NCI-H446 treated with DMSO at 0.1 percent for 48 hours (cell line): ENCODE measurements around the gene P2RX2.

Experiments
- DNase-seq: peaks from one replicate; lab custom pipeline; 2025; lab: John Stamatoyannopoulos, UW

P2RX2 gene

DNA sequence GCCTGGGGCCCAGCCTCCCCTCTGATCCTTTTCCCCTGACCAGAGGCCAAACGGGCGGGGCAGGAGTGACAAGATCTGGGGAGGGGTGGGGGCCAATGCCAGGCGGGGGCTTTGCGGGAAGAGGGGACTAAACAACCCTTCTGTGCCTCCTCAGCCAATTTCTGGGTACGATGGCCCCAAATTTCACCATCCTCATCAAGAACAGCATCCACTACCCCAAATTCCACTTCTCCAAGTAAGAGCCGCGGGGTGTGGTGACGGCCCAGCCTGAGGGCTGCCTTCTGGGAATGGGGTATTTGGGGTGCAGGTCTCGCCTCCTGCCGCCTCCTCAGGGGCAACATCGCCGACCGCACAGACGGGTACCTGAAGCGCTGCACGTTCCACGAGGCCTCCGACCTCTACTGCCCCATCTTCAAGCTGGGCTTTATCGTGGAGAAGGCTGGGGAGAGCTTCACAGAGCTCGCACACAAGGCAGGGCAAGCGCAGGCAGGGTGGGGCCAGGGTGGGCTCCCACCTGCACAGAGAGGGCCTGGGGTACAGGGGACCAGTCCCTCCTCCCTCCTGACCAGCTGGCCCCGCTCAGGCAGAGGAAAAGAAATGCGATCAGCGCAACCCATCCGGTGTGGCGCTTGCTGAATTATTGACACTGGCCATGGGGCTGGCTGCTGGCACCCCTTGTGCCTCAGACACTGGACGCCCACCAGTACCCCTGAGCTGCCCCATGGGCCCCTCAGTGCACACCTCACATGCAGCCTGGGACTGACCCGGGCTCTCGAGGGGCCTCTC is 1.7 kb downstream of the P2RX2 start:
- no peak for DNase-seq

DNA sequence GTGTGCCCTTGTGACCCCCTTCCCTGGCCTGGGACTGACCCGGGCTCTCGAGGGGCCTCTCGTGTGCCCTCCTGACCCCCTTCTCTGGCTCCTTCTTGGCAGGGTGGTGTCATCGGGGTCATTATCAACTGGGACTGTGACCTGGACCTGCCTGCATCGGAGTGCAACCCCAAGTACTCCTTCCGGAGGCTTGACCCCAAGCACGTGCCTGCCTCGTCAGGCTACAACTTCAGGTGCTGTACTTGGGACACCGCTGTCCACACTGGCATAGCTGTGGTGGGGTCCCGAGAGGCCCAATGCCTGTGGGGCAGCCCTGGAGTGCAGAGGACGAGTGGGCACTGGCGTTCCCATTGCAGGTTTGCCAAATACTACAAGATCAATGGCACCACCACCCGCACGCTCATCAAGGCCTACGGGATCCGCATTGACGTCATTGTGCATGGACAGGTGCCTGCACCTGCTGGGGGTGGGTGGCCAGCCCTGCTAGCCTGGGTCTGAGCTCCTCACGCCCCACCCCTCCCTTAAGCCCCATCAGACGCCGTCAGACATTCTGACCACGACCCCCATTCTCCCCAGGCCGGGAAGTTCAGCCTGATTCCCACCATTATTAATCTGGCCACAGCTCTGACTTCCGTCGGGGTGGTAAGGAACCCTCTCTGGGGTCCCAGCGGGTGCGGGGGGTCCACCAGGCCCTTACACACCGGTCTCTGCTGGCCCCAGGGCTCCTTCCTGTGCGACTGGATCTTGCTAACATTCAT is 2.5 kb downstream of the P2RX2 start:
- no peak for DNase-seq

DNA sequence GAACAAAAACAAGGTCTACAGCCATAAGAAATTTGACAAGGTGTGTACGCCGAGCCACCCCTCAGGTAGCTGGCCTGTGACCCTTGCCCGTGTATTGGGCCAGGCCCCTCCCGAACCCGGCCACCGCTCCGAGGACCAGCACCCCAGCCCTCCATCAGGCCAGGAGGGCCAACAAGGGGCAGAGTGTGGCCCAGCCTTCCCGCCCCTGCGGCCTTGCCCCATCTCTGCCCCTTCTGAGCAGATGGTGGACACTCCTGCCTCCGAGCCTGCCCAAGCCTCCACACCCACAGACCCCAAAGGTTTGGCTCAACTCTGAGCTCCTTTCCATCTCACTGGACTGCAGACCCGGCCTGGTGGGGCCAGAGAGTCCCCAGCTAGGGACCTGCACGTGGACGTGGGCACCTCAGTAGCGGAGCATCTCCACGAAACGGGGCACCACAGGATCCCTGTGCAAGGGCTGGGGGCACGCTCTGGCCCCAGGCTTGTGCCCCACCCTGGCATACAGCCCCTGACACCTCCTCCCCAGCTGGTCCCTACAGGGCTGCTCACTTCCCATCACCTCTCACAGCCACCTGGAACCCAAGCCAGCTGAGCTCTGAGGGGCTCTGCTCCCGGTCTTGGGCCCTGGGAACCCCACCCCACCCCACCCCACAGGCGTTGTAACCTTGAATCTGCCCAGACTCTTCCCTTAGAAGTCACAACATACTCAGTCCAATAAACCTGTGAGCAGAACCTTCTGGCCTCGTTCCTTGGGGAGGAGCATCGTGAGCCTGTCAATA is 3.3 kb downstream of the P2RX2 start:
- DNase-seq, result no peak

DNA sequence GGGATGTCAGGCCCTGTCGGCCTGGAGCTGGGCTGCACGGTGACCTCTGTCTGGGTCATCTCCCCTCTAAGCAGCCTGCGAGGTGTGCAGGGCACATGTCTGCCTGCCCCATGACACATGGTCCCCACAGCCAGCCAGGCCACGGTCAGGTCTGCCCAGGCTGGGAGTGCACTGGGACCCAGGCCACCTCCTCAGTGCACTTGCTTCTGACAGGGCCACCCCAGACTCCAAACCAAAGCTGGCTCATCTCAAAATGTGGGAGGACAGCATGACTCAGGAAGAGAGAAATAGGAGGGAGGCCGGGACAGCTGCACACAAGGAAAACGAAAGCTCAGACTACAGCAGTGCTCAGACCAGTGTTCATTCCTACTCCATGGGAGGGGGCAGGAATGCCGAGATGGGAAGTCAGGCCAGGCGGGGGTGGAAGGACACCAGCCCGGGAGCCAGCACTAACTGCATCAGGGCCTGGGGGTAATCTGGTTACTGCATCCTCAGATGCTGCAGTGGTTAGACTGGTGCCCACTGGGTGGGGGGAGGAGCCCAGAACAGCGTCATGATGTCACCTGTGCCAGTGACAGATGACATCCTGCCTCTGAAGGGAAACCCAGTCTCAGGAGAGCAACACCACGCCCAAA is 4.0 kb downstream of the P2RX2 start:
- no peak for DNase-seq

DNA sequence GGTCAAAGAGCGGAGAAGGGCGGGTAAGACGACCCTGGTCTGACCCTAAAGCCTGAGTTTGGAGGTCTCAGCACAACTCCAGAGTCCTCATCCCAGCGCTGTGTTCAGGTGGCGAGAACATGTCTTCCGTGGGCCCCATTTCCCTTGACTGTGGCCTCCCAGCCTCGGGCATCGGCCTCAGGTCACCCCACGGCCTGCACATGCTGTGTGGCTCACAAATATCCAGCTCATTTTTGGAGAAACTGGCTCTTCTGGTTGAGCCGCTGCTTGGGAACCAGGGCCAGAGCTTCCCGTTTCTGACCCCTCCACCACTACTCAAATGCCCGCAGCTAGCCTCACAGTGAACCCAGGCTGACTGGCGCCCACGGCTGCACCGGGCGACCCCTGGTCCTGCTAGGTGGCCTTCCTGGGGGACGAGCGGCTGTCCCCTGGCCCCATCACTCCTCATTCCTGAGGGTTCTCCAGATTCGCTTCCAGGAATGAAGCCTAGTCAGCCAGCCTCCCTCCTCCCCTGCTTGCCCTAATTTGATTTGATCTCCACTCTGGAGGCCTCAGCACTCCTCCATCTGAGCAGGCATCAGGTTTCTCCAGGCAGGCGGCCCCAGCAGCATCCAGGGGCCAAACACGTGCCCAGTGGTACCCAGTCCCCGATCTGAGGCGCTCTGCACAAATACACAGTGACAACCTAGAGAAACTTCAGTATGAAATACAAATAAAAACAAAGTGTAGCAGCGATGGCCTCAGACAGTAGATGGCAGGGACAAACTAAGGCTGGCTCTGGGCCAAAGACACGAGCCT is 4.7 kb downstream of the P2RX2 start:
- no peak for DNase-seq

DNA sequence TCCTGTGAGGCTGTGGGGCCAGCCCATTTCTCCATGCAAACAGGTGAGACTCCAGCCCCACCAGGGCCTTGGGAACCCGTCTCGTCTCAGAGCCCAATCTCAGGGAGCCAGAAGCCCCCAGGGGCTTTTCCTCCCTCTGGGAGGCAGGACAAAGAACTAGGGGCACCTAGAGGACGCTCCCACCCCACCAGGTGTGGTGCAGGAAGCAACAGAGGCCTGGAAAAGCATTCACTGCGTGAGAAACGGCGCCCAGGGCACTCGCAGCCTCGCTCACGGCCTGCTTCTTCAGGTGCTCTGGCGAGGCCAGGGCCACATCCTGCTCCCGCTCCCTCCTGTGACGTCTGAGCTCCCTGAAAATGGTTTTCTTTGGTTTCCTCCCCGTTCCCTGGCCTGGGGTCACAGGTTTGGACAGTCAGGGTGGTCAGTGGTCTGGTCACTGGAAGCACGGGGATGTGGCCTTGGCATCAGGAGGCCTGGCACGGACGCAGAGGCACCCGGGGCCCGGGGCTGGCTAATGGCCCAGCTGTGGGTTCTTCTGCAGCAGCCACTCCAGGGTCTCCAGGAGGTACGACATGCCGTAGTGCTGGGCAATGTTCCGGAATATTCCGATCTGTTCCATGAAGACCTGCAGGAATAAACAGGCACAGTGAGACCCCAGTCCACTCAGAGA is 5.7 kb downstream of the P2RX2 start:
- no peak for DNase-seq

DNA sequence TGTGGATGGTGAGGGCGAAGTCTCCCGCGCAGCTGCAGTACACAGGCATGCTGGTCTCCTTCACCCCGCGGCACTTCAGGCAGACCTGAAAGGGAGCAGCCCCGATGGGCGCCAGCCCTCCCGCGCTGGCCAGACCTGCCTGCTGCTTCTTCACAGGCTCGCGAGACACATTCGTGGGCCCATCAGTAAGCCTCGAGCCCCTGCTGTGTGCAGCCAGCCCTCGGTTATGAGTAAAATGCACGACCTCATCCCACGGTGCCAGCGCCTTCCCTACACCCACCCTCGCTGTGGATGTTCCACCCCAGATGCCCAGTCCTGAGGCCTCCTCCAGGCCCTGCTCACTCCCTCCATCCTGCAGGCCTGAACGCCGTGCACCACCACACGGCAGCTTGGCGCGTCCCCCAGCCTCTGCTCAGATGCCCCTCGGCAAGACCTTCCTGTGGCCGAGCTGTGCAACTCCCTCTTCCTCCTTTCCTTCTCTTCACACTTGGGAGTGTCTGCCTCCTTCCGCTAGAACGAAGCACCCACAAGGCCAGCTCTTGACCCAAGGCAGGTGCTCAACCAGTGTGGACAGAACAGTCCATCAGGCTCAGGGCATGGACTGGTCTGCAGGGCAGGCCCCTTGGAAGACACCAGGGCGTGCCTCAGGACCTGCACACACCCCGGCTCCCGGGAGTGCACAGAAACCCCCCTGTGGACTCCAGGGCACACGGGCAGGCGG is 6.5 kb downstream of the P2RX2 start:
- no peak for DNase-seq

DNA sequence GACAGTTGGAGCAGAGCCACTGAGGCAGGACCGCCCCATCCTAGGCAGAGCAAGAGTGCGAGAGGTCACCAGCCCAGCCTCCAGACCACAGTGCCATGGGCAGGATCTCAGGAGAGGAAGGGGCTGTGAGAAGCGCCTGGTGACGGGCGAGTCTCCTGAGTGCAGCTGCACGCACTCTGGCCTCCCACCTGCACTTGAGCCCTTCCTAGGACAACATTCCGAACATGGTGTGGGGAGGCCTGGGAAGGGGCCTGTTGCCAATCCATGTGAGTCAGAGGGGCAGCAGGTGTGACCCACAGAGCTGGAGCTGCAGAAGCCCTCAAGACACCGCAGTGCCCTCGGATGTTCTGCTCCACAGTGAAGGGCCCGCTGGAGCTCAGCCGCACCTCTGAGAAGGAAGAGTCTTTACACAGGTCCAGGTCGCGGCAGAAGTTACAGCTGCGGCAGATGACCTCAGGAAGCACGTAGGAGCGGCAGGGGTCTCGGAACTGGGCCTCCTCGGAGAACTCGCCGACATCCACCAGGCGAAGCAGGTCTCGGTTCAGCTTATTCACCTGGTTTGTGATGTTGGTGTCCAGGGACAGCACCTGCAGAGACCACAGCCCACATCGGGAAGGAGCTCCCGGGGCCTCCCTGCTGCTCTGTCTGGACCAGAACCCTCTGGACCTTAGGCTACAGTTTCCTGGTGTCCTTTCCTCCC is 7.3 kb downstream of the P2RX2 start:
- no peak for DNase-seq

DNA sequence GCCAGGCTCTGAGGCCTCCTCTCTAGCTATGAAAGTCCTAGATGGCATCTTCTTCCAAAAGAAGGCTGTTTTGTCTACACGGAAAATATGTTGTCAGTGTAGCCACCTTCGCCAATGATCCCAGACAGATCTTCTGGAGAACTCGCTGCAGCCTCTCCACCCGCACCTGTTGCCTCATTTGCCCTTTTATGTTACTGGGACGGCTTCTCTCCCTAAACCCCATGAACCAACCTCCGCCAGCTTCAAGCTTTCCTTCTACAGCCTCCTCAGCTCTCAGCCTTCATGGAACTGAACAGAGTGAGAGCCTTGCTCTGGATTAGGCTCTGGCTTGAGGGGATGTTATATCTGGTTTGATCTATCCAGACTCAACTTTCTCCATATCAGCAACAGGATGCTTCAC is 10.8 kb downstream of the P2RX2 start:
- DNase-seq, result no peak

DNA sequence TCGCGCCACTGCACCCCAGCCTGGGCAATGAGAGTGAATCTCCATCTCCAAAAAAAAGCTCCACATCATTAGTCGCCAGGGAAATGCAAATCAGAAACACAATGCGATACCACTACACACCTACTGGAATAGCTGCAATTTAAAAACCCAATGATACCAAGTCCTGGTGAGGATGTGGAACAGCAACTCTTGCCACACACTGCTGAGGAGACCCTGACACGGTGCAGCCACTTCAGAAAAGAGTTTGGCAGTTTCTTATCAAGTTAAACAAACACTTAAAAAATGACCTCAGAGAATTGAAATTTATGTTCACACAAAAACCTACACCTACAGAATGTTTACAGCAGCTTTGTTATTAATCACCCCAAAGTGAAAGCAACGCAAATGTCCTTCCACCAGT is 12.1 kb downstream of the P2RX2 start:
- DNase-seq, result no peak

DNA sequence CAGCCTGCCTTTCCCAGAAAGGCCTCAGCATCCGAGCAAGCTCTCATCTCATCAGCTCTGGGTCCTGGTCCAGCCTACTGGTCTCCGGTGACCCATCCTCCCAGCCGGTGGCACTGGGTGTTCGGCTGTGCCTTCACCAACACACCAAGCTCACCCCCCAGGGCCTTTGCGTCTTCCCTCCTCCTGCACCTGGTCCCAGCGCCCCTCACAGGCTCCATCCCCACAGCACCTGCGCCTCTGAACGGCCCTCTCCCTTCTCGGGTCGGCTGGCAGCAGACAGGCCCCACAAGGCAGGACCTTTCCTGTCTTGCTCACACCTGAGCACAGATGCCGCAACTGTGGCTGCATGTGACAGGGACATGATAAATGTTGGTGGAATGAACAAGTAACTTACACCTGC is 13.1 kb downstream of the P2RX2 start:
- no peak for DNase-seq

DNA sequence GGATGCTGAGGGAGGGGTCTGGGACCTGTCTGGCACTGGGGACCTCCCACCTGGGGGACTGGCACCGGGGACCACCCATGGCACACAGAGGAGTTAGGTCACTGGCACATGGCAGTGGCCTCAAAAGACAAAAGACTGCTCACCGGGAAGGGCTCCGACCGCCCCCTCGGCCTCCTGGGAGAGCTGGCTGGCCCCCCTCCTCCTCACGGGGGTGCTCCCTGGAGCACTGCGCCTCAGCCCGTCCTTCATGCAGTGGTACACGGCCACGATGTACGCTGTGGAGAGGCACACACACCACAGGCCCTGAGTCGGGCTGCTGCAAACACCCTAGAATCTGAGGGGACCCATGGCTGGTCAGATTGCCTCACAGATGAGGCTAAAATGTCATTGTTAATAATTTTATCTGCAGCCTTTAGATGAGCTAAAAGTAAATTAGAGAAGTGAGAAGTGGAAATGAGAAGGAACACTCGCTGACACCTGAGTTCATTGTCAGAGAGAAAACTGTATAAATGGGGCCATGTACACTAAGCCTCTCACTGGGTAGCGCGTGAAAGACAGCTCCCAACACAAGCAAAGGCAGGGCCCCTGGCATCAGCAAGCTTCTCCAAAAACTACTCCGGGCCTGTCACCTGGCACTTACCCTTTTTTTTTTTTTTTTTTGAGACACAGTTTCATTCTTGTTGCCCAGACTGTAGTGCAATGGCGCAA is 14.1 kb downstream of the P2RX2 start:
- DNase-seq, result no peak

DNA sequence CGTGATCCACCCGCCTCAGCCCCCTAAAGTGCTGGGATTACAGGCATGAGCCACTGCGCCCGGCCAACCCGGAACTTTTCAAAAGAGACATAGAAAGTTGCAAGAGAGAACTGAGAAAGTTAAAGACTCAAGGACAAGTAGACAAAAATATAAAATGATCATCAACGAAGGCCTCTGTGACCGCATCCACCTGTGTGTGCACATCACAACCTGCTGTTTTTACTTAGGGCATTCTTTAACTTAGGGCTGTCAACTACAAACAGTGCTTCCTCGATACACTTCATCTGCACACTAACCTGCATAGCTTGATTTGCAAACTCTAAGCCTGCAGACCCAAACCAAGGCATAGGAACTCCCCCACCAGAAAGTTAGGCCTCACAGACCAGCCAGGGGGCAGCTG is 14.8 kb downstream of the P2RX2 start:
- no peak for DNase-seq

DNA sequence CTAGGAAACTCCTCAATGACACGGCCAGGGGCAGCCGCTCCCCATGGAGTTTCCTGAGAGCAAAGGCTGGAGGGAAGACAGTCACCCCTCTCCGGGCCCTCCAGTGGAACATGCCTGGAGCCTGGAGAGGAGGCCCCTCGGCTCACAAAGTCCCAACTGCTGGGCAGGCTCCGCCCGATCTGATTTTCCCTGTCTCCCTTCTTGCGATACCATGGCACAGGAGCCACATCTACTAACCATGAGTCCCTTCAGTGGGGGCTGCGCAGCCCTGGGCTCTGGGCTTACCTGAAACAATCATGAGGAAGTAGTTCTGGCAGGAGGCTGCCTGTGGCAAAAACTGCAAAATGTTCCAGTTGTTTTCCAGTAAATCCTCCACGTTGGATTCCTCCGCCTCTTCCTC is 15.3 kb downstream of the P2RX2 start:
- DNase-seq, result no peak

DNA sequence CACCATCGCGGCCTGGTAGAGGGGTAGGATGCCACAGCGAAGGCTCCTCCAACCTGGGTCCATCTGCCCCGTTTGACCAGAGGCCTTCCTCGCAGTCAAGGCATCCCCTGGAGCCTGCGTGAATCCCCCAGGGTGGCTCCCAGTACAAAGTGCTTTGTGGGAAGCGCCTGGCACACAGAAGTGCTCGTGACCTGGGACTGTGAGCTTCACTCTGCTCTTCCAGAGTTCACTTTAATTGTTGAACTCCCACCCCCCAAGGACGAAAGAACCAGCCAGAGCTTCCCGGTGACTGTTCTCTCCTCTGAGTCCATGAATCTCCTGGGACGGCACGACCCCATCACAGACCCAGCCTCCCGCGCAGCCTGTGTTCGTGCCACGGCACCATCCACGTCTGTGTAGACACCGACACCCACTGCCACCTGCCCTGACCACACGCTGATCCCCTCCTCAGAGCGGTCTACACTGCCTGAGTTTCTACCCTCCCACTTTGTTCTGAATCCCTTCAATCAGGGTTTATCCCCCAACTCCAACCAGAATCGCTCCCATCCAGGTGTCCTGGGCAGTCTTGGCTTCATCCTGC is 15.9 kb downstream of the P2RX2 start:
- DNase-seq, result no peak

DNA sequence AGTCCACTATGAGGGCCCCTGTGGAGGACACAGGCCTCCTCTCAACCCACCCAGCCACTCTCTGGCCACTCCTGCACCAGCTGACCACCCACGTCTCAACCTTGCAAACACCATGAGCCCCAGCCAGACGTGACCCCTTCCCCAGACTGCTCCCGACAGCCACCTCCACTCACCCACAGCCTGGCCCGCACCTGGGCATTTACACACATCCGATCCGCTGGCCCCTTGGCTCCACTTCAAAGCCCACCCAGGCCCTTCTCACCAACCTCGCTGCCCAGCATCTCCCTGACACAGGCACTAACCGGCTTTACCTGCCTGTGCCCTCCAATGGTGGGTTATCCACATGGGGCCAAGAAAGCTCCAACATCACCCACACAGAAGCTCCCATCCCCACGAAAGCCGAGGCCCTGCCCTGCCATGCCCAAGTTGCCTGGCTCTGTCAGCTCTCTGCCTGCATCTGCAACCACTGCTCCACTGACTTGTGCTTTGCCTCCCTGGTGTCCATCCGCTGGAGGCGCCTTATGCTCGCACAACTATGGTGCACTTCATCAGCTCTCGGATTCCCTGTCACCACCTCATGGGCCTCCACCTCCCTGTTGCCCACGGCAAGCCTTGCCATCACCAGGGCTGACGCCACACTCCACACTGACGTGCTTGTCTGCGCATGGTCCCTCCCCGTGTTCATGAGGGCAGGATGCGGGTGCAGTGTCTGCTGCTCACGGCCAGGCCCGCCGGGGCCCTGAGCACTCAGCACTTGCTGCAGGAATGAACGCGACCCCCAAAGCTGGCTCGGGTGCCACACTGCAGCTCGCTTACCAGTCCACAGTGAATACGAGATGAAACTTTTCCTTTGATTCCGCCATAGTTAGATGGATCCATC is 16.7 kb downstream of the P2RX2 start:
- no peak for DNase-seq

DNA sequence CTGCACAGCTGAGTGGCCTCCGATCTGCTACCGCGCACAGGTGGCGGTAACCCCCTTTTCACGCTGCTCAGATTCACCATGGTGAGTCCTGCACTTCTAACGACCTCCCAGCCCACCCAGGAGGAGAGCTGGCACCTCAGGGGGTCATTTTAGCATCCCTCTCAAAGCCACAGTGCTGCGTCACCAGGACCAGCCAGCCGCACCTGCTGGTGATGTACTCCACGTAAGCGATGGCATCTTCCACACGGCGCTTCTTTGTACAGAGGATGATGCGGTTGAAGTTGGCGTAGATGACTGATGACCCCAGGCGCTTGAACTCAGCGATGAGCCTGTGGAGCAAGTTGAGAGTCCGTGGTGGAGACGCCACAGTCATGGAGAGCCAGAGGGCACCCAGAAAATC is 19.2 kb downstream of the P2RX2 start:
- DNase-seq, result no peak
